ENCODE results near the gene TNFRSF1B.

TNFRSF1B gene

DNA sequence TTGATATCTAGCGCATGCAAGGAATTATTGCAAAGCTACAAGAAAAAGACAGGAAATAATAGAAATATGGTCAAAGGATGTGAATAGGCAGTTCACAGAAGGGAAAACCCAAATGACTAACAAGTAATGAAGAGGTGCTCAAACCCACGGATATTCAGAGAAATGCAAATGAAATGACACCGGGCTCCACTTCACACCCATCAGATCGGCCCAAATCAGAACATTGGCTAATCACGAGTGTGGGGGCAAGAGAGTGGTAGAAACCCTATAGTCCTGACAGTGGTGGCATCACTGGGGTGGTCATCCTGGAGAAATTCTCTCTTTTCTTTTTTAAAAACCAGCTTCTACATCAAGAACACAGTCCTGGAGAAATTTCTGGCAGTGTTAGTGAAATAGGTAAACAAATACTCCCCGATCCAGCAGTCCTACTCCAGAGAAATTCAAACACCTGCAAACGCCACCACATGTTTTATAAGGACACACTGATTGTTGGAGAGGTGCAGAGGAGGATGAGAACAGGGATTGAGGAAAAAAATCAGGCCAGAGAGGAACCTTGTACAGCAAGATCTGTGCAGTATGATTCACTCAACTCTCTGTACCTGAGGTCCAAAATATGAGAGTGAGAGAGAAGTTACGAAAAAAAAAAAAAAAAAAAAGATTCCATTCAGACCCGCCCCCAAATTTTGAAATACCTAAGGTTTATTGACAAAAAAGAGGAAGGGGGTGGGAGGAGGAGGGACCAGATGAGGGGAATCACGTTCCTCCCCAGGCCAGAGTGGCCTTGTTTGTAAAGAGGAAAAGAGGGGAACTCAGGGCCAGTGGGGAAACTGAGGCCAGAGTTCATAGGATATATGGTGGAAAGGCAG lies 9.2 kb upstream of the TNFRSF1B start:
- DNase-seq (ENCODE audit: low read depth, low spot score) = no peak

DNA sequence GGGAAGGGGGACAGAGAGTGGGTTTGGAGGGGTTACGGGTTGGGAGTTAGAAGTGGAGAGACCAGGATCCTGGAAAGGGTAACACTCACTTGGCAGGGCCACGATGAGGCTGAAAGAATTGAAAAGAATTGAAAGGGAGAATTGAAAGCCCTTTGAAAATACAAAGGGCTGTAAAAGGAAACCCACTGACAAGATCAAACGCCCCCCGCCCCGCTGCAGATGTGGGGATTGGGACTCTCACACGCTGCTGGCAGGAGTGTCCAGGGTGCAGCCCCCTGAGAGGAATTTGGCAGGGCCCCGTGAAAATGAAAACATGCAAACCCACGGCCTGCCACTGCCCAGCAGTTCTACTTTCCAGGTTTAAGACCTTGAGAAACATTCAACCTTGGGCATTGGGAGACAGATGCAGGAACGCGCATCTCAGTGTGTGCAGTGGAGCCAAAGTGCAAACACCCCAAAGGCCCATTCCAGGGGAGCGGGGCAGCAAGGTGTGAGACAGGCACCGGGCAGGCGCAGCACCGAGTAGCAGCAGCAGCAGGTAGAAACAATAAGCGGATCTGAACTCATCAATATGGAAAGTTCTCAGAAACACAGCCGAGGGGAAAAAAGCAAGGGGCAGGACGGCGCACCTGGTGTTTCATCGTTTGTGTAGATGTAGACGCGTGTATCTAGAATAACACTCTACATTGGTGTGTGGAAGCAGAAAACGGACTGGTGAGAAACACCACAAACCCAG lies 8.3 kb upstream of the TNFRSF1B start:
- no peak for DNase-seq (ENCODE audit: low read depth, low spot score)

DNA sequence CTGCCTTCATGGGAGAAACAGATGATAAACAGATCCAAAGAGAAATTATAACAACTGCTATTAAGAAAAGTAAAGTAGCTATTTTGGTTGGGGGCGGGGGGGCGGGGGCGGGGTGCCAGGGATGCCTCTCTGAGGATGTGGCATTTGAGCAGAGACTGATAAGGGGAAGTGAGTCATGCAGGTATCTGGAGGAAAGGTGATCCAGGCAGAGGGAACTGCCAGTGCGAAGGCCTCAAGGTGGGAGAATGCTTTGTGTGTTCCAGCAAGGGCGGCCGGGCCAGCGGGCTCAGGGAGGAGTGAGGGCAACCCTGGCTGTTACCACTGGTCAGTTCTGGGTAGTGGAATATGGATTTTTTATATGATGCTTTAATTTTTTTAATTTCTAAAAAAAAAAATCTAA lies 7.0 kb upstream of the TNFRSF1B start:
- DNase-seq (ENCODE audit: low read depth, low spot score) = no peak

DNA sequence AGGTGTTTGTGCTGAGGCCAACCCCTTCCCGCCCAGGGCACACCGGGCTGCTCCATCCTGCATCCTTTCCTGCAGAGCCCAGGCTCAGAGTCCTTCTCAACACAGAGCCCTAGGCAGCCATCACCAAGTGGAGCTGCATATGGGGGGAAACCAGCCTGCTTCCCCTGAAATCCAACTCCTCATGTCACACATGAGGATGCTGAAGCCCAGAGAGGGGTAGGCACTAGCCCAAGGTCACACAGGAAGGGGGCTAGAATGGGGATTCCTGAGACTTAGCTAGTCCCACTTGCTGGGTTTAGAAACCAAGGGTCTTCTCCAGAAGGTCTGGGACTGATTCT lies 5.5 kb upstream of the TNFRSF1B start:
- no peak for DNase-seq (ENCODE audit: low read depth, low spot score)

DNA sequence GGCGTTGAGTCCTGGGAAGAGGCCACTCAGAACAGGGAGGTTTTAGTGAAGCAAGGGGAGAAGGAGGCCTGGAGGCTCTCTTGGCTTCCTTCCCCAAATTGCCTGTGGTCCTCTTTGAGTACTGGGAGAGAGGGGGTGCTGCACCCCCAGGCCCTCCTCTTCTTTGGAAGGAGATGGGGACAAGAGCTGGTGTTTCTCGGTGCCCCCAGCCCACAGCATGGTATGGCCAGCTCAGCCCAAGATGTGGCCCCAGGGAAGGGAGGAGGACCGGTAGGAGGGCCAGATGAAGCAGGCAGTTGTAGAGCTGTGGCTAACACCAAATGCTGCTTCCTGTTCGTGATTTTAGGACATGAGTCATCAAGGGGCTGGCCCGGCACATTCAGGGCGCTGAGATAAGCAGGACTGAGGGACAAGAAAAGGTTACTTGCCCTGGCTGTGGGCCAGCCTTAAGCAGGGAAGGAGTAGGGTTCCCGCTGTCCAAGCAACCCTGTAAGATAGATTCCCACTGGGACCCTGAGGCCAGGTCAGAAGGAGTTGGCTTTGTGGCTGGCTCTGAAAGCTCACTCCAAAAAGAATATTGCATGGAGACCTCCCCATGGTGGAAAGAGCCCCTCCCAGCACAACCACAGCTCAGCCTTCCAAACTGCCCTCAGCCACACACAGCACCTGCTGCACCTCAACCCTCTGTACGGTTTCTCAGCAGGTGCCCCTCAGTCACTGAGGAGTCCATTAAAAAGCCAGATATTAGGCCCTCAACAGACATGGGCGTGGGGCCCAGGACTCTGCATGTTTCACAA lies 4.9 kb upstream of the TNFRSF1B start:
- peak; percentile 65 for DNase-seq (ENCODE audit: low read depth, low spot score)

DNA sequence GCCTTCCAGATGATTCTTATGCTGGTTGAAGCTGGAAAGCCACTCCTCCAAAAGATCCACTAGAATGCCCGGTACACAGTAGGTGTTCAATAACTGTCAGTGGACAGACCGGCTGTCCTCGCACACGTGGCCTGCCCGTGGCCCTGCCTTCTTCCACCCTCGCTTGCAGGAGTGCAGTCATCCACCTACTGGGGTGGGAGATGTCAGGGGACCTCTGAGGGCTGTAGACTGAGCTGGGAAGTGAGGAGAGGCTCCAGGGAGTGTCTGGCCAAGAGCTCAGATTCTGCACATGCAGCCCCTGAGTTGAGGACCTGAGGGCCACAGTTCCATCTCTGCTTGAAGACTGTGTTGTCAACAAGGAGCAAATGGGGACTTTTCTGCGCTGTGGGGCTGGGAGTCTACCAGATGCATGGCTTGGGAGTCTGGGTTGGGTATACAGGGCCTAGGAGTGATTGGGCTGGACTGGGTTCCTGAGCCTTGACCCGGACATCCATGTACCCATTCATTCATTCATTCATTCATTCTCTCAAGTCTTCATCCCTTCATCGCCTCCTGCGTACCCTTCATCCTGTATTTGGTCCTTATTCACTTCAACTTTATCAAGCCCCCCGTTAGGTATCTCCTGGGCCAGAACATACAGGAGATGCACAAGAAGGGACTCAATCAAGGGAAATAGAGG lies 4.2 kb upstream of the TNFRSF1B start:
- no peak for DNase-seq (ENCODE audit: low read depth, low spot score)

DNA sequence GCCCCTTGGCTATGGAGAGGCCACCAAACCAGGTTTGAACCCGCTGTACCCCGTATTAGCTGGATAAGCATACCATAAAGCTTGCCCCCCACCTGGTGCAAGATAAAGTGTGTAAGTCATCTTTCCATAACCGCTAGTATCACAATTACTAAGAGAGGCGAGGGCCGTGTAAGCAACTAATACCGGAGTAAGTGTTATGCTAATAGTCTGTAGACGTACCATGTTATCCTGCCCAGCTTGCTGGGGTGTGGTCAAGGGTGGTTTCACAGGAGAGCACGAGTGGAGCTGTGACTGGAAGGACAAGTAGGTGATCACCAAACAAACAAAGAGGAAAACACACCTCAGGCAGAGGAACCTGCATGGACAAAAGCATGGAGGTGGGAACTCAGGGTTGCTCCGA lies 3.6 kb upstream of the TNFRSF1B start:
- DNase-seq (ENCODE audit: low read depth, low spot score) = no peak

DNA sequence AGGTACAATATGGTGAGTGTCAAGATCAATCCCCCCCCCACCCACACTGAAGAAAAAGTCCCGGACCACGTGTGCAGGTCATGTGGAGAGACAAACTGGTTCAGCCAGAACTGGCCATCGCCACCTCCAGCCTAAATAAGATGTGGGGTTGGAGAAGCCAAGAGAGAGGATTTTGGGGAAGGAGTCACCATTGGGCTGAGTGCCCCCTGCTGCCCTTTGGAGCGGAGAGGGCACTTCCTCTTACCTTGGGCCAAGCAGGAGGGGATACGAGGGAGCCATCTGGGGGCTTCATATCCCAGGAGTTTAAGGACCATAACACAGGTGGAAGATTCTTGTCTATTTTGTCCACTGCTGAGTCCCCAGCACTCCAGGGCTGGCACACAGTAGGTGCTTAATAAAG lies 2.6 kb upstream of the TNFRSF1B start:
- DNase-seq (ENCODE audit: low read depth, low spot score) = no peak

DNA sequence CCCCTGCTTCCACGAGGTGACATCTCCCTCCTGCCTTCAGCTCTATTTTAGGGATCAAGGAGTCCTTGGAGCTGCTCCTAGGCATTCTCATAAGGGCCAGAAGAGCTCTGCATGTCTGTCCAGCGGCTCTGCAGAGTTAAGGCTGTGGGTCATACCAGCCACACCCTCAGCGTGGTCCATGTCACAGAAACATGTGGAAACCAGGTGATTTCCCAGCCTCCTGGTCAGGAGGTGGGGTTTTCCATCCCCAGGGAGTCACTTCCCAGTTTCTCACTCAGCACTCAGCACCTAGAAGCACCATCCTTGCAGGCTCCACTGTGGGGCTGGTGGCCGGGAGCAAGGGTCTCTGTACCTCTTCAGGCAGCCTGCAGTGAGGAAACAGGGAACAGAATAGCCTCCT lies 1.4 kb upstream of the TNFRSF1B start:
- no peak for DNase-seq (ENCODE audit: low read depth, low spot score)

DNA sequence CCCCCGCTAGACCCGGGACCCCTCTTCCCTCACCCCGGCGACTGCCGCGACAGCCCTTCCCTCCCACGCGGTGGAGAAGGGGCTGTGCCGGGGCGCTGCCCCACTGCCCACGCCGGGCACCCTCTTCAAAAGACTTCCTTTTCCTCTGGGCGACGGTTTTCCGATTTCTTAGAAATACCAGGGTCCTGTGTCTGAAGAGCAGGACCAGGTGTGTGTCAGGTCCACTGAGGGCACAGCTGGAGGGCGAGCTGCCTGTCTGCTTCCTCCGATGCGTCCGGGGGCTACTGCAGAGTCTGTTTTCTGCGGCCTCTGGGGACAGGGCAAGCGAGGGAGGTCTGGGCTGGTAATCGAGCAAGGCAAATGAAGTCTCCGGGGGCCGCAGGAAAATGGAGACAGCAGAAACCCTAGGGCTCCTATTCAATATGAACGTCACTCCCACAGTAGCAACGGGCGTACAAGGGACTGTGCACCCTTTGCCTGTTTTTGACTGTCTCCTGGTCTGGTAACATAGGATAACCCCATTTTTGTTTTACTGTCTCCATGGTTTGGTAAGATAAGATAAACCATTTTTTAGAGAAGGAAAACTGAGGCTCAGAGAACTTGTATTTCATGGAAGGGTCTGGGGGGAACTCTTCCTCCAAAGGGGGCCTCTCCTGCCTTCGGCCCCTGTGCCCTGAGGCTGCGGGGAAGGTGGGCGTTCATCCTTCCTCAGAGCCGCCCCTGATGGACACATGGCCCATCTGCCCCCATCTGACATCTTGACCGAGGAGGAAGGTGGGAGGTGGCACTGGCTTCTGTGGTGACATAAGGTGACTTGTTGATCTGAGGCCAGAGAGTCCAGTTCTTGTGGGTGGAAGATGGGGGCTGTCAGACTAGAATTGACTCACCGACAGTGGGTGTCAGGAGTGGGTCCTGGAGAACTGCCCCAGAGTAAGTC lies 970 bp downstream of the TNFRSF1B start:
- DNase-seq (ENCODE audit: low read depth, low spot score) = no peak

DNA sequence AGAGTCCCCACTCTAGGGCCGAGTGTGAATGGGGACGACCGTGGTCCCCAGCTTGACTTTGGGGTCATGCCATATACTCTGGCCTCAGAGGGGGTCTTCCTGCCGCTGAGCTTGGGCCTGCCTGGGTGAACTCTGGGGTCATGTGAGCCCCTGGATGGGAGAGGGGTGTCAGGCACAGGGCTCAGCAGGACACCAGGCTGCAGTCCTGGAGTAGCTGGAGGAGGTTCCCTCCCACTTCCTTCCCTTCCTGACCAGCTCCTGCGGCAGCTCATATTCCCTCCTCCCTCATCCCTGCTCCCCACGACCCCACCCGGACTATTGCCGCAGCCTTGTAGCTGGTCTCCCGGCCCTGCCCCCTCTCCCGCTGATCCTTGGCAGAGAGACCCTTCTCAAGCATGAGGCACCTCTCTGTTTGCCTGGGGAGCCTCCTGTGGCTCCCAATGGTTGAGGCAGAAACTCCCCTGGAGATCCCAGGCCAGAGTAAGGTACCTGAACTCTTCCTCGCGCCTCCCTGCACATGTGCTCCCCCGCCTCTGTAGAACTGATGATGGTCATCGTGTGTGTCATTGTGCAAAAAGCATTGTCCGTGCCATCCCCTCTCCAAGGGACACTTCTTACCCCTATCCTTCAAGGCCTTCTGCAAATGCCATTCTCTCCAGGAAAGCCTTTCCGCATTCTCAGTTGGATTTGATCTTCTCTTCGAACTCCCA lies 1.8 kb downstream of the TNFRSF1B start:
- no peak for DNase-seq (ENCODE audit: low read depth, low spot score)

DNA sequence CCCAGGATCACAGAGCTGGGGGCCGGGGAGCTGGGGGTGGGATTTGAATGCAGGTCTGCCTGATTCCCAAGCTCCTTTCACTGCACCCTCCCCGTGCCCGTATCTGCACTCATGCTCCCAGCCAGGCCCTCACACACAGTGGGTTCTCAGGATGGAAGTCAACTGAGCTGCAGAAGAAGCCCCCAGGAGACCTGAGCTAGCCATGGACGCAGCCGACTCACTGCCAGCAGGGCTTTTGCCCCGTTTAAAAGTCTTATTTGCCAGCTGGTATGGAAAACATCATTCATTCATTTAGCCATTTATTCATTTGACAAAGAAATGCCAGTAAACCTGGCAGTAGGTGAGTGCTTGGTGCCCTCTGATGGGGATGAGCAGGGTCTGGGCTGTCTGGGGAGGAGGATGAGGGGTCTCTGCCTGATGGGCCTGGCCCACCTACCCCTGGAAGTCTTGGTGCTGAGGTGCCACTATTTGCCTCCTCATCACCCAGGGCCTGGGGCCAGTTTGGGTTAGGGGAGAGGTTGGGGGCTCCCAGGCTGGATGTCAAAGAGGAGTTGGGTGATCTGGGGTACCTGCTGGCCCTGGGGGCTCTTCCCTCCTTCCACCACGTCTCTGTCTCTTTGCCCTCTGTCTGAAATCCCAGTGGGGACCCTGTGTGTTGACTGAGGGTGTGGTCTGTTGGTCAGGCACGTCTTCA lies 2.8 kb downstream of the TNFRSF1B start:
- no peak for DNase-seq (ENCODE audit: low read depth, low spot score)

DNA sequence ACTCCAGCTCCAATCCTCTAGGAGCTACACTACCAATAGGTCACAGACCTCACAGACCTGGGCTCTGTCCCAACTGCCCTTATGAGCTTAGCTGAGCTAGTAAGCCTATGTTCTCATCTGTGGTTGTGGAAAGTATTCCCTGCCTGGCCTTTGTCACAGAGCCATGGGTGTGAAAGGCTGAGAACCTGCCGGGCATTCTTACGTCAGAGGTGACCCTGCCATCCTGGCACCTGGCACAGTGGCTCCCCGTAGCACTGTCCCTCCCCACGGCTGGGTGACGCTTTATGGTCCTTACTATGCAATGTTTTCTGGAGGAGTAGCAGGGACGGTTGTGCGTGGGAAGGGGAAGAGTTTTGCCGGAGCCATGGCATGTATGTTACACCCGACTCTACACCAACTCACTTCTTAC lies 3.5 kb downstream of the TNFRSF1B start:
- DNase-seq (ENCODE audit: low read depth, low spot score) = no peak

DNA sequence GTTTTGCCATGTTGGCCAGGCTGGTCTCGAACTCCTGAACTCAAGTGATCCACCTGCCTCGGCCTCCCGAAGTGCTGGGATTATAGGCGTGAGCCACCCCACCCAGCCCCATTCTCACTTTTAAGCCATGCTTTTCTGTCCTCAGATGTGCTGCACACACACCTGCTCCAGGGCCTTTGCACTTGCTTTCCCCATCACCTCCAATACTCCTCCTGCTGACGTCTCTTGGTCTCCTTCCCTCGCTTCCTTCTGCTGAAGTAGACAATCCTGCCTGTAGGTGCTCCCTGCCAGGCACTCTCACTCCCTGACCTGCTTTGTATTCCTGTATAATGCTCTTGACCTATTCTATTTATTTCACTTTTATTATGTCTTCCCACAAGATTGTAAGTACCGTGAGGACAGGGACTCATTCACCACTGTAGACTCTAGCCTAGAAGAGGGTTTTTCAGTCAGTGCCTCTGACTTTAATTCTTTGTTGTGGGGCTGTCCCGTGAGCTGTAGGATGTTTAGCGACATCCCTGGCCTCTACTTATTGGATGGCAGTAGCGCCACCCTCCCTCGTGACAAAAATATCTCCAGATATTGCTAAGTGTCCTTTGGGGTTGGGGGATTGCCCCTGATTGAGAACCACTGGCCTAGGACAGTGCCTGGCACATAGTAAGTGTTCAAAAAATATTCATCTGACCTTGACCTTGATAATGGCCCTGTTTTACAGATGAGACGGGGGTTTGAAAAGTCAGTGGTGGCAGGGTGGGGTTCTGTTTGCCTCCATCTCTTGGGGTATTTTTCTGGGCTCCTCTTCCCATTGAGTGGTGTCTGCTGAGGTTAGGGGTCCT lies 4.6 kb downstream of the TNFRSF1B start:
- no peak for DNase-seq (ENCODE audit: low read depth, low spot score)

DNA sequence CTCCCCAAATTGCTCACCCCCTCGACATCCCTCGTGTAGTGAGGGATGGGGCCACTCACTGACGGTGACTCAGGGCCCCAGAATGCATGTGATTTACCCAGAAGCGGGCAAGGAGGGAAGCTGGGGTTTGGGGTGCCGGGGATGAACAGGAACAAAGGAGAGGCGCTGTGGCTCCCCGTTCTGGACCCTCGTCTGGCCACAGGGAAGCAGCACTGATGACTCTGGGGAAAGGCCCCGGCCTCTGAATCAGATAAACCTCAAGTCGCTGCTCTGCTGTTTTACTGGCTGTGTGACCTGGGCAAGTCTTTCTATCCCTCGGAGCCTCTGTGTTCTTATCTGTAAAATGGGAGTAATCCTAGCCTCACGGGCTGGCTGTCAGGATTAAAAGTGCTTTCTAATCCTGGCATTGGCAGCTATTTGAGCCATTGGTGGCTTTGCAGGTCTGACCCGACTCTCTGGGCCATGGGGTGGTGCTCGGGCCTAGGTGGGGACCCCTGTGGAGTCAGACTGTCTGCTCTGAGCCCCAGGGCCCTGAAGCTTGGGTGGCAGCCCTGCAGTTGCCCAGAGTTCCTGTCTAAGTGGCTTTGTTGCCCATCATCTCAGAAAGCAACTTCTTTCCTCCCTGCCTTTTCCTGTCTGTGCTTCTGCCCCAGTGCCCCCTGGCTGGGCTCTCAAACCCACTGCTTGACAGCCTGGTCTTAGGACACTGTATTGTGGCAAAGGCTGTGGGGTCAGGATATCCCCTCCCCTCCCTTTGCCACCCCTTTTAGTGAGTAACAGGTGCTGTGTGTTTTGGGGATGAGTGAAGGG lies 5.5 kb downstream of the TNFRSF1B start:
- DNase-seq (ENCODE audit: low read depth, low spot score) = no peak

DNA sequence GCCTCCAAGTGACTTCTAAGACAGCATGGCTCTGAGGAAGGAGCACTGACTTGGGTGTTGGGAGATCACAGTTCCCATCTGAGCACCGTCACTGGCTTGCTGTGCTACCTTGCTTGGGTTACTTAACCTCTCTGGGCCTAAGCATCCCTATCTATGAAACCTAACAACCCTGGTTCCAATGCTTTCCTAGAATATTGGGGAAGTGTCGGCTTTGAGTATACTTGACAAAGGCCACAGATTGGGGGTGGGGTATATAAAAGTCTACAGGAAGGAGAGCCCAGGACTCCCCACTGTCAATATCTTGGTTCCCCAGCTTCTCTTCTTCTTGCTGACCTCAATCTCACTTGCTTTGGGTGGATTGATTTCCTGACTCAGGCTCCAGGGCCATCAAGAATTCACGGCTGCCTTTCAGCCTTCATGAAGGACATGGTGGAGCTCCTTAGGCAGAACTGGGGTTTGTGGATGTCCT lies 6.3 kb downstream of the TNFRSF1B start:
- DNase-seq (ENCODE audit: low read depth, low spot score) = no peak

DNA sequence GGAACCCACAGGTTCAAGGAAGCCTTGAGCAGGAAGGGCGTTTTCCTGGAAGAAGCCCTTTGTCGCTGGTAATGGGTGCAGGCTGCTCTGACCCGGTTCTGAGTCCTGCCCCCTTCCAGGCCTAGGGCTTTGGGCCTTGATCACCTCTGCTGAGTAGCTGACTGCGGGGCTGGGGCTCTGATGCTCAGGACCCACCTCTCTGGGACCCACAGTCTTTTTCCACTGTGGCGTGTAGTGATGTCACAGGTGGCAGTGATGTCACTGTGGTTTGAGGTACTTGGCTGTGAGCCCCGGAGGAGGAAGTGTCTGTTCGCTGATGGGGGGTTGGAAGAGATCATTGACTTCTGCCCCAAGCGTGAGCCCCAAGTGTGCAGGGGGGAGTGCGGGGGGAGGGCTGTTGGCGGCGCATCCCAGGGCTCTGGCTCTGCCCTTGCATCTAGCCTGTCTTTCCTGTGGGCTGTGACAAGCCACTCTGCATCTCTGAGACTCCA lies 6.9 kb downstream of the TNFRSF1B start:
- DNase-seq (ENCODE audit: low read depth, low spot score) = peak; percentile 80
